GM19395 (cell line): ENCODE data around the gene ECPAS.
"Not testable (repeated sequence)": the region's sequence is repeated elsewhere in the genome, so short reads cannot be mapped to it uniquely, and the experiment has no call there.

ENCODE experiments used
- ATAC-seq: cut with Tn5 transposase; IDR thresholded peaks from one replicate; pipeline ENCODE4 v1.9.1; 2021; ENCODE audit warnings: mild to moderate bottlenecking, moderate library complexity; ENCODE audit not compliant: unreplicated experiment

Gene ECPAS

DNA sequence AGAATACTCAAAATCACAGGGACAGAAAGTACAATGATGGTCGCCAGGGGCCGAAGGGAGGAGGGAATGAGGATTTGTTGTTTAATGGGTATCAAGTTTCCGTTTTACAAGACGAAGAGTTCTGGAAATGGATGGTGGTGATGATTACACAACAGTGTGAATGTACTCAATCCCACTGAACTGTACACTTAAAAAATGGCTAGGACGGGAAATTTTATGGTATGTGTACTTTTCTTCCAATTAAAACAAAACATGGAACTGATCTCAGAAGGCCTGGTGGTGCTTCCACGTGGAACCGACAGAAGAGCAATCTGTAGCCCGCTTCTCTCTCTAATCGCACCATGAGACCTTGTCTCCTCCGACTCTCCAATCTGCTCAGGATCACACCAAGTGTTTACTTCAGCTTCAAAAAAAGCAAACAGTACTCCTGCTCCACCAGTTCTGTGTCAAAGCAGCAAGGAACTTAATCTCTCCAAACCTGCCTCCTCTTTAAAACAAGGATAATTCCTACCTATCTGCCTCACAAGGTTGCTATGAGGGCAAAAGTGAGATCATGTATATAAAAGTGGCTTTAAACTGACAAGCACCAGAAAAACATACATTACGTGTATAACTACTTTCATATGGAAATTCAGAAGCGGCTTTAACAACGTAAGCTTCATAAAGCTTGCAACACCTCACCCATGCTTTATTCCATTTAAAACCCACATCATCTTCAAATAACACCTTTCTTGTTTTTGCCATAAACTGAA lies 2.1 kb downstream of the ECPAS start:
- no peak for ATAC-seq

DNA sequence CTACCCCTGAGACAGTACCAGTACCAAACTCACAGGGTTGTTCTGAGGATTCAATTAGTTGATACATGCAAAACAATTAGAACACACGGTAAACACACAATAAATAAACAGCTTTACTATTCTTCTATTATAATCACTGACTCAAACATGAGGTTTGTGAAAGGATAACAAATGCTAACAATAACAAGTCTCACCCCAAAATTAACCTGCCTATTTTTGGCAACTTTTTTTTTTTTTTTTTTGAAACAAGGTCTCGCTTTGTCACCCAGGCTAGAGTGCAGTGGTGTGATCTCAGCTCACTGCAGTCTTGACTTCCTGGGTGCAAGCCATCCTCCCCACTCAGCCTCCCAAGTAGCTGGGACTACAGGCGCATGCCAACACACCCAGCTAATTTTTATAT lies 6.5 kb downstream of the ECPAS start:
- no peak for ATAC-seq

GRCh38 chr9:111475195-111475594 lies 9.0 kb downstream of the ECPAS start:
- ATAC-seq: no peak

- no peak for ATAC-seq
These were observed 9.8 kb downstream of the ECPAS start for GRCh38 chr9:111474385-111474784.

GRCh38 chr9:111467778-111468367 lies 16.3 kb downstream of the ECPAS start:
- no peak for ATAC-seq

GRCh38 chr9:111463048-111463447 lies 21.1 kb downstream of the ECPAS start:
- ATAC-seq: no peak

DNA sequence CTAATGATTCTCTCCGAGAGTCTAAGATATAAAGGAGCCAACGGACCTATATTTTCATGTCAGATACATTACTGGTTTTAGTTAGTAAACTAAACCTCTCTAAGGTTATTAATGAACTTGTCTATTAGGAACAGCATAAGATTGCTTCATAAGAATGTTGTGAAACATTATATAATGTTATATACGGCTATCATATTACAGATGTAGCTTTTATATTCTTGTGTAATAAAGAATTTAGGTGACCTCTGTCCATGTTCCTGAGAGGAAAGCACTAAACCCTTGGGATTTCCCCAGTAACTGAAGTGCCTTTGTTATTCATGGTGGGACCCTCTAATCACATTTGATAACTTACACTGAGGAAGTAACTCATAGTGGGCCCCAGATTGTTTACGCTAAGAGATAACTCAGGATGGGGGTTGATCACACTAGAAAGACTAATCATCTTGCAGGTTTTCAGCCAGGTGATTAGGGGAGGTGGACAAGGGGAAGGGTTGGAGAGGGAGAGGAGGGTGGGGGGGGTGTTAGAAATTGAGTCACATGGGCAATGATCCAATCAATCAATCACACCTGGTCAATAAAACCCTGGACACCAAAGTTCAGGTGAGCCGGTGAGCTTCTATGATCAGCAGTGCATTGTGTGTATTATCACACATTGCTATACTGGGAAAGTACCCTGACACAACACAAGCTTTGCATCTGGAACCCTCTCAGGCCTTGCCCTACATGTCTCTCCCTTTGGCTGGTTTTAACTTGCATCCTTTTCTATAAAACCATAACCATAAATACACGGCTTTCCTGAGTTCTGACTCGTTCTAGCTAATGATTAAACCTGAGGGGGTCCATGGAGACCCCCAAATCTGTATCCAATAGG lies 25.8 kb downstream of the ECPAS start:
- no peak for ATAC-seq

GRCh38 chr9:111456529-111456928 lies 27.7 kb downstream of the ECPAS start:
- no peak for ATAC-seq

GRCh38 chr9:111455638-111456037 lies 28.5 kb downstream of the ECPAS start:
- no peak for ATAC-seq

DNA sequence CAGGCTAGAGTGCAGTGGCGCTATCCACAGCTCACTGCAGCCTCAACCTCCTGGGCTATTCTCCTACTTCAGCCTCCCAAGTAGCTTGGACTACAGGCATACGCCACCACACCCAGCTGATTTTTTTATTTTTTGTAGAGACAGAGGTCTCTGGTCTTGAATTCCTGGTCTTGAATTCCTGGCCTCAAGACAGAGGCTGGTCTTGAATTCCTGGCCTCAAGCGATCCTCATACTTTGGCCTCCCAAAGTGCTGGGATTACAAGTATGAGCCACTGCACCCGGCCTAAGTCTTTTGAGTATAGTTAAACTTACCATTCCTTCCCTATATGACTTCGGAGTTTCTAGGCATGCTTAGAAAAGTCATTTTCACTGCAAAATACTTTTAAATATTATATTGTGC lies 29.4 kb downstream of the ECPAS start:
- no peak for ATAC-seq

GRCh38 chr9:111451570-111451969 lies 32.6 kb downstream of the ECPAS start:
- no peak for ATAC-seq

DNA sequence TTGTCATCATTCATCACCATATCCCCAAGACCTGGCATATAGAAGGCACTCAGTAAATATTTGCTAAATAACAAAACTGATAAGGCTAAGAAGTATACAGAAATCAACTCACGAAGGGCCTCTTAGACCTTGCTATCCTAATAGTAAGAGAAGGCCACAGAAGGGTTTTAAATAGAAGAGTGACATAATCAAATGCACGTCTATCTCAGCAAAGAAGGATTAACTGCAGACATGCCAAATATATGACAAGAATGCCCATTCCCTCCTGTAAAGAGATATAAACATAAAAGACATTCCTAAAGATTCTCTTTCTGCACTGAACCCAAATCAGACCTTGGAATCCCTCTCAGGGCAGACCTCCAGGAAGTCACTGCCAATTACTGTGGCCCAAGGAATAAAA lies 34.1 kb downstream of the ECPAS start:
- ATAC-seq: no peak

GRCh38 chr9:111449705-111450104 lies 34.5 kb downstream of the ECPAS start:
- no peak for ATAC-seq

- ATAC-seq: not testable (repeated sequence)
These were observed 38.4 kb downstream of the ECPAS start for GRCh38 chr9:111445799-111446198.

- ATAC-seq: no peak
These were observed 40.7 kb downstream of the ECPAS start for GRCh38 chr9:111443454-111443853.

DNA sequence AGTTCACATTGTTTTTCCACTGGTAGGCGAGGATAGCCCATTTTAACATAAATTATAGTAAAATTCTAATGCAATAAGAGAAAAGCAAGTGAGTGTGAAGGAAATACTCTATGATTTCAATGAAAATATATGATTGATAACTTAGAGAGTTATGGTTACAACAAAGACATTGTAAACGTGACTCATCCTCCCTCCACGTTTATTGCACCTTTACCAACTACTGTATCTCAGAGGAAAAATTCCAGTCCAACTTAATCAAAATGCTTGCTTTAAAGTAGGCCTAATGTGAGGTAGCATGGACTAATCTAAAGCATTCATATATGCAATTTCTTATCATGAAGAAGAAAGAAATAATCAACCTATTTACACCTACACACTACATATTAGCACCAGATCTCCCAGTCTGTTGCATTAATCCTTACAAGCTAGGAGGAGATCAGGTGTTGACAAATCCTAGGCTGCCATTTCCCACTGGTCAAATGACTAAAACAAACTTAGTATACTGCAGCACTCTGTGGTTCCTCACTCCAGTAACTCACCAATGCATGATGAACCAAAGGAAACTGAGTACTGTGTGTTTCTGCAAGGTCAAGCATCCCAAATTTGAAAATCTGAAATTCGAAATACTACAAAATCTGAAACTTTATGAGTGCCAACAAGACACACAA lies 41.7 kb downstream of the ECPAS start:
- ATAC-seq: no peak

DNA sequence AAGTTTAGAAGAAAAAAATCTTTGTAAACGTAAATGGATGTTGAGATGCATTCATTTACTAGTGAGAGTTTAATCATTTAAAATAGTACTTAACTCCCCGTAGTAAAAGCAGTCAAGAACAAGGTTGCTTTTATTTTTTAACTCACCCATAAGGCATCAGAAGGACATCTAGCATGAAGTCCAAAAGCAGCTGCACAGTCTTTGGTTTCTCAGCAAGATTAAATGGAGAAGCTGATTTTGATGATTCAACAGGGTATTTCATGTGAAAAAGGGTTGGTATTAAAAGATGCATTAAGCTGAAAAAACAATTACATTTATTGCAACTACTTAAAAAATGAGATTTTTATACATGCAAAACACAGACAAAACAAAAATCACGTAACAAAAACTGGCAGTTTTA lies 44.0 kb downstream of the ECPAS start:
- no peak for ATAC-seq

- ATAC-seq: no peak
These were observed 45.5 kb downstream of the ECPAS start for GRCh38 chr9:111438541-111439235.

DNA sequence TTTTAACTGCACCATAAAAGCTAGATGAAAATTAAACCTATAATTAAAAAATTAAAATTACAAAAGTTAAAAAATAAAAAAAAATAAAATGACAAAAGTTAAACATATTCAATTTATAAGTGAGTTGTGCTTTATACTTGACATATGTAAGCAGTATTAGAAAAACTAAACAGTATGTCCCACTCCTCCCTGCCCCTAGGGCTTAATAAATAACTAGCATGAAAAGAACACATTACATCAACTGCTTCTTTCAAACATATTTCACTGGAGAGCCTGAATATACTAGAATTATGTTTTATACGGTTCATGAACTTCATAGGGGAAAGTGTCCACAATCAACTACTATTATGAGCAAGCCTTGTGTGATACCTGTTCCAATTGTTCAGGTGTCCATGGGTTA lies 47.6 kb downstream of the ECPAS start:
- no peak for ATAC-seq

DNA sequence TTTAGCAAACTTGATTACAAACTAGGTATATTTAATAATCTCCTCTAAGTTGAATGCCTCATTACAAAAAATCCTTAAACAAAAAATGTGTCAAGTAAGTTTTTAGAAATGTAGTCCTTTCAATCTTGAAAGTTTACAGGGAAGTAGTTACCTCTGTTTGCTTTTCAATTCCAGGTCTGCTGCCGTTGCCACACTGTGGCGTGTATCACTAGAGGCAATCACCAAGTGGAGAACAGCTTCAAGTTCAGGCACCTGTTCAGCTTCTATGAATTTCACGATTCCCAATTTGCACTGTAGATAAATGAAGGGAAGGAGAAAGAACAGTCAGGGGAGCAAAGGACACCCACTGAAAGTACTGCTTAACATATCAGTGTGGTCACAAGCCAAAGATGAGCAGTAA lies 51.1 kb downstream of the ECPAS start:
- no peak for ATAC-seq

- ATAC-seq: no peak
These were observed 52.5 kb downstream of the ECPAS start for GRCh38 chr9:111431684-111432083.
